Measurements from ENCODE around the gene CRISPLD2. TPM values are rescaled to one million over a fixed set of nuclear protein-coding genes. Genes with fewer than 3 reads are reported as not detected.
A peak's percentile ranks its signal among the peaks of the same experiment; 100 is the strongest.

CRISPLD2 gene
- total and polyA plus RNA-seq, 10 donors: 7.9 to 271 (median 75.5) TPM

GRCh38 chr16:84775262-84775810, 44.4 kb upstream of the CRISPLD2 start:
- H3K4me3 ChIP-seq: peak overlapping the region in 4 of 8 donors; percentile 5 to 58 (median 30)
- no peak for TF ChIP-seq CTCF (IDR thresholded peaks at IDR 0.05 in 8 of 11, conservative IDR thresholded peaks at IDR 0.05 in 3 of 11)
- no peak for TF ChIP-seq POLR2A (IDR thresholded peaks at IDR 0.05)
- peak in 2 of 3 donors; percentile 8 to 32 for TF ChIP-seq POLR2AphosphoS5 (IDR thresholded peaks at IDR 0.05)
- H3K27ac ChIP-seq: peak overlapping the region in 7 of 8 donors; percentile 54 to 89 (median 67)
- no peaks in the 10 kb centered on the region for H3K27me3 ChIP-seq (replicated peaks in 1 of 7)
- H3K4me1 ChIP-seq: peaks cover 0 to 11% (median 0%) of the 10 kb centered on the region in 6 donors
- no peak for DNase-seq
- H3K9me3 ChIP-seq: no peaks in the 10 kb centered on the region
- WGBS, 5 donors: 87 to 94% (median 90%) methylated on average over 8 to 14 of the region's 14 CpGs
- intact Hi-C loops (cut with DNase I; ENCODE audit: low total_unique reads): no loop called here
- H3K36me3 ChIP-seq: peaks cover 4 to 100% (median 87%) of the 10 kb centered on the region in 6 donors

- no peak for TF ChIP-seq CTCF (IDR thresholded peaks at IDR 0.05 in 8 of 11, conservative IDR thresholded peaks at IDR 0.05 in 3 of 11)
- no peak for TF ChIP-seq POLR2A (IDR thresholded peaks at IDR 0.05)
- no peak for TF ChIP-seq POLR2AphosphoS5 (IDR thresholded peaks at IDR 0.05)
- H3K4me3 ChIP-seq: peak overlapping the region in 2 of 8 donors; percentile 9 to 58
- H3K27me3 ChIP-seq (replicated peaks in 1 of 7): no peaks in the 10 kb centered on the region
- no peak overlapping the region for H3K27ac ChIP-seq
- H3K36me3 ChIP-seq: peaks cover 4 to 92% (median 76%) of the 10 kb centered on the region in 6 donors
- 91 to 97% (median 96%) methylated on average over 5 of the region's 5 CpGs for WGBS, 5 donors
- peaks cover 0 to 11% (median 0%) of the 10 kb centered on the region in 6 donors for H3K4me1 ChIP-seq
- intact Hi-C loops (cut with DNase I; ENCODE audit: low total_unique reads): no loop called here
- no peaks in the 10 kb centered on the region for H3K9me3 ChIP-seq
- DNase-seq: no peak
Measured at GRCh38 chr16:84777435-84777834, 42.4 kb upstream of the CRISPLD2 start.

- Histone ChIP-seq H3K27me3 (replicated peaks in 1 of 7) (no peaks in the 10 kb centered on the region), H3K4me3 (no peak overlapping the region), H3K9me3 (no peaks in the 10 kb centered on the region), H3K4me1 (peaks cover 0 to 11% (median 0%) of the 10 kb centered on the region in 6 donors), H3K27ac (no peak overlapping the region), H3K36me3 (peaks cover 0 to 83% (median 63%) of the 10 kb centered on the region in 6 donors)
- no peak for DNase-seq
- peak in 1 of 3 donors; percentile 15 for TF ChIP-seq POLR2AphosphoS5 (IDR thresholded peaks at IDR 0.05)
- TF ChIP-seq CTCF (IDR thresholded peaks at IDR 0.05 in 8 of 11, conservative IDR thresholded peaks at IDR 0.05 in 3 of 11): no peak
- 94 to 97% (median 96%) methylated on average over 18 of the region's 18 CpGs for WGBS, 5 donors
- intact Hi-C loops (cut with DNase I; ENCODE audit: low total_unique reads): no loop called here
Measured at GRCh38 chr16:84778720-84779119, 41.1 kb upstream of the CRISPLD2 start.

GRCh38 chr16:84780063-84780462, 39.7 kb upstream of the CRISPLD2 start:
- peaks cover 0 to 3% (median 0%) of the 10 kb centered on the region in 6 donors for H3K4me1 ChIP-seq
- no peaks in the 10 kb centered on the region for H3K27me3 ChIP-seq (replicated peaks in 1 of 7)
- 85 to 95% (median 89%) methylated on average over 11 of the region's 11 CpGs for WGBS, 5 donors
- no peak overlapping the region for H3K27ac ChIP-seq
- intact Hi-C loops (cut with DNase I; ENCODE audit: low total_unique reads): no loop called here
- TF ChIP-seq CTCF (IDR thresholded peaks at IDR 0.05 in 8 of 11, conservative IDR thresholded peaks at IDR 0.05 in 3 of 11): no peak
- peak in 2 of 3 donors; percentile 5 to 39 for TF ChIP-seq POLR2AphosphoS5 (IDR thresholded peaks at IDR 0.05)
- H3K9me3 ChIP-seq: no peaks in the 10 kb centered on the region
- DNase-seq: no peak
- H3K36me3 ChIP-seq: peaks cover 0 to 73% (median 50%) of the 10 kb centered on the region in 6 donors
- H3K4me3 ChIP-seq: no peak overlapping the region

Measured in spleen (tissue), 11 donors.